PC-3 (cell line): ENCODE measurements around the gene SLC35F3. TPM values are rescaled to one million over a fixed set of nuclear protein-coding genes. Genes with fewer than 3 reads are reported as not detected.

Source experiments
- ATAC-seq: fragments of 200-7000 bp; cut with Tn5 transposase; 2 replicates; pipeline ENCODE4 v1.9.1; 2020; ENCODE audit warnings: mild to moderate bottlenecking, moderate library complexity
- BruUV-seq: library from RNA; stranded (reverse); fragments of 400-500 nt; replicated peaks from 2 replicates; lab custom pipeline; 2021; lab: Mats Ljungman, UMichigan
- CTCF ChIA-PET: fragments of 300-600 bp; sonication (Branson Sonifier 250); formaldehyde crosslinking; loops from one replicate; lab custom pipeline; 2022; ENCODE audit warnings: antibody characterized with exemption; lab: Charles Lee
- POLR2A ChIA-PET: fragments of 300-600 bp; sonication (Branson Sonifier 250); formaldehyde crosslinking; loops from one replicate; lab custom pipeline; 2022; ENCODE audit warnings: antibody characterized with exemption; ENCODE audit not compliant: unreplicated experiment; lab: Charles Lee
- DNase-seq: peaks from one replicate; pipeline ENCODE4 v3.0.0-alpha.2; 2015
- H2AFZ ChIP-seq: fragments of 300-600 bp; sonication (generic); 2 replicates; pipeline ENCODE4 v1.6.0; 2016; ENCODE audit warnings: antibody characterized with exemption, low read length
- H3F3A ChIP-seq: fragments of 300-600 bp; sonication (generic); one replicate; pipeline ENCODE4 v1.6.0; 2017; ENCODE audit warnings: antibody characterized with exemption, low read length, control low read depth, mild to moderate bottlenecking; ENCODE audit not compliant: unreplicated experiment
- H3K27ac ChIP-seq: fragments of 300-600 bp; sonication (generic); 2 replicates; pipeline ENCODE4 v1.5.1; 2016; ENCODE audit warnings: mild to moderate bottlenecking, low read length
- H3K27me3 ChIP-seq: fragments of 300-600 bp; sonication (generic); 2 replicates; pipeline ENCODE4 v1.6.1; 2016; ENCODE audit warnings: low read length, mixed read lengths
- H3K36me3 ChIP-seq: fragments of 300-600 bp; sonication (generic); 2 replicates; pipeline ENCODE4 v1.6.1; 2016; ENCODE audit warnings: low read depth, mixed run types, low read length, mixed read lengths
- H3K4me1 ChIP-seq: fragments of 300-600 bp; sonication (generic); 2 replicates; pipeline ENCODE4 v1.5.1; 2016; ENCODE audit warnings: low read length; ENCODE audit not compliant: insufficient read depth
- H3K4me2 ChIP-seq: fragments of 300-600 bp; sonication (generic); 2 replicates; pipeline ENCODE4 v1.6.0; 2016; ENCODE audit warnings: low read length
- H3K4me3 ChIP-seq: fragments of 300-600 bp; sonication (generic); 2 replicates; pipeline ENCODE4 v1.5.1; 2016; ENCODE audit warnings: mild to moderate bottlenecking, low read length, mixed read lengths
- H3K79me2 ChIP-seq: fragments of 300-600 bp; sonication (generic); 2 replicates; pipeline ENCODE4 v1.6.1; 2017; ENCODE audit warnings: low read length, mixed read lengths
- H3K9ac ChIP-seq: fragments of 300-600 bp; sonication (generic); 2 replicates; pipeline ENCODE4 v1.6.0; 2016; ENCODE audit warnings: mild to moderate bottlenecking, low read length
- H3K9me2 ChIP-seq: fragments of 300-600 bp; sonication (generic); replicated peaks from 2 replicates; pipeline ENCODE4 v1.6.1; 2016; ENCODE audit warnings: mixed run types, low read length, mixed read lengths
- H3K9me3 ChIP-seq: fragments of 300-600 bp; sonication (generic); 2 replicates; pipeline ENCODE4 v1.6.1; 2016; ENCODE audit warnings: low read length, mixed read lengths
- H4K20me1 ChIP-seq: fragments of 300-600 bp; sonication (generic); 2 replicates; pipeline ENCODE4 v1.6.1; 2016; ENCODE audit warnings: low read length, mixed read lengths
- EZH2 ChIP-seq: fragments of 300-600 bp; sonication (generic); IDR thresholded peaks from one replicate; pipeline ENCODE4 v1.6.1; 2017; ENCODE audit warnings: antibody characterized with exemption, mild to moderate bottlenecking, low read length; ENCODE audit not compliant: unreplicated experiment
- EZH2phosphoT487 ChIP-seq: fragments of 300-600 bp; sonication (generic); IDR thresholded peaks from 2 replicates; pipeline ENCODE4 v1.6.1; 2018; ENCODE audit warnings: mild to moderate bottlenecking, antibody characterized with exemption, low read length, borderline replicate concordance
- intact Hi-C: fragments of 100-400 bp; cut with micrococcal nuclease; formaldehyde crosslinking; loops from 2 replicates; pipeline ENCODE4 v1.9.0; 2023
- total RNA-seq: library from RNA; depleted of rRNA; stranded (reverse); fragments of >200 nt; gene quantifications from 2 replicates; pipeline ENCODE4 v1.2.3, GENCODE V29; 2014
- TF ChIP-seq, protein P1 (sequence below): fragments of 300-600 bp; sonication (generic); conservative IDR thresholded peaks from 2 replicates; pipeline ENCODE4 v1.5.1; 2017; ENCODE audit warnings: antibody characterized with exemption, low read depth, mild to moderate bottlenecking, low read length

The SLC35F3 gene
- total RNA-seq, 1 experiment from 2014 or later: 17.7 TPM

DNA sequence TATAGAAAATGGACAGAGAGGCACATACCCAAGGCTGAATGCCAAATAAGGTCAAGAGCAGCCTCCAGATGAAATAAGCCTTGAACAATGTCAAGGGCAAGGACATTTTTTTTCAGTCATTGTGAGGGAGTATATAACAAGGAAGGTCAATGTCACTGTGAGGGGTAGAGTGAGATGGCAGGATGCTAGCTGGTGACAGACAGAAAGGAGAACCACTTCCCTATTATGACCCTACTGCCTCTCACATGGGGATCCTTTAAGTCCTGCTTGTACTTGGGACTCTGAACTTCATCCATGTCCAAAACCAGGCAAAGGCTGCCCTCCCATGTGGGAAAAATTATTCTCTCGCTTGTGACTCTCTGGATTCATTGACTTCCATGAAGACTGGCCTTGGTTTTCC lies 349.3 kb downstream of the SLC35F3 start:
- no peak for DNase-seq
- H3K4me1 ChIP-seq: no peaks in the 10 kb centered on the region
- no peak overlapping the region for H2AFZ ChIP-seq
- TF ChIP-seq, protein P1, sequence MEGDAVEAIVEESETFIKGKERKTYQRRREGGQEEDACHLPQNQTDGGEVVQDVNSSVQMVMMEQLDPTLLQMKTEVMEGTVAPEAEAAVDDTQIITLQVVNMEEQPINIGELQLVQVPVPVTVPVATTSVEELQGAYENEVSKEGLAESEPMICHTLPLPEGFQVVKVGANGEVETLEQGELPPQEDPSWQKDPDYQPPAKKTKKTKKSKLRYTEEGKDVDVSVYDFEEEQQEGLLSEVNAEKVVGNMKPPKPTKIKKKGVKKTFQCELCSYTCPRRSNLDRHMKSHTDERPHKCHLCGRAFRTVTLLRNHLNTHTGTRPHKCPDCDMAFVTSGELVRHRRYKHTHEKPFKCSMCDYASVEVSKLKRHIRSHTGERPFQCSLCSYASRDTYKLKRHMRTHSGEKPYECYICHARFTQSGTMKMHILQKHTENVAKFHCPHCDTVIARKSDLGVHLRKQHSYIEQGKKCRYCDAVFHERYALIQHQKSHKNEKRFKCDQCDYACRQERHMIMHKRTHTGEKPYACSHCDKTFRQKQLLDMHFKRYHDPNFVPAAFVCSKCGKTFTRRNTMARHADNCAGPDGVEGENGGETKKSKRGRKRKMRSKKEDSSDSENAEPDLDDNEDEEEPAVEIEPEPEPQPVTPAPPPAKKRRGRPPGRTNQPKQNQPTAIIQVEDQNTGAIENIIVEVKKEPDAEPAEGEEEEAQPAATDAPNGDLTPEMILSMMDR: no peak
- H3F3A ChIP-seq: no peaks in the 10 kb centered on the region
- no peak for ATAC-seq
- ChIA-PET POLR2A (no interaction called here), CTCF (no interaction called here)
- H3K79me2 ChIP-seq: no peaks in the 10 kb centered on the region
- H3K4me3 ChIP-seq: no peak overlapping the region
- H3K36me3 ChIP-seq: peaks cover 9% of the 10 kb centered on the region
- no peak overlapping the region for H3K9ac ChIP-seq
- BruUV-seq: no TSS peak
- no peaks in the 10 kb centered on the region for H3K9me2 ChIP-seq
- H3K27ac ChIP-seq: no peak overlapping the region
- H4K20me1 ChIP-seq: no peaks in the 10 kb centered on the region
- H3K9me3 ChIP-seq: peaks cover 11% of the 10 kb centered on the region
- intact Hi-C loops: no loop called here
- no peaks in the 10 kb centered on the region for H3K27me3 ChIP-seq
- no peak overlapping the region for H3K4me2 ChIP-seq

DNA sequence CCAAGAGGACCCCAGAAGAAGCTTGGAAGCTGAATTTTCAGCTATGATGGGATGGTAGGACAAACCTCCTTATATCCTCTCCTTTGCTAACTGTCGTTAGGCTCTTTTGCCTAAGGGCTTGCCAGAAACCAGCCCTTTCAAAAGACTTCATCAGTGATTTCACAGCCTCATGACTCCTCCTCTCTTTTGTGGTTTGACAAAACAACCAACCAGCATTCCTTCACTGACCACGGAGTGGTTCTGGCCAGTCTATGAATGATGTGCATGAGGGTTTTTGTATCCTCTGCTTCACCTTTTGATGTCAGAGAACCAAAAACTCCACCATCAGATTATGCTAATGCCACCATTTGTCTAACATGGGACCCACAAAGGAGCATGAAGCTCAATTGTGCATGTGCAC lies 351.9 kb downstream of the SLC35F3 start:
- peaks cover 11% of the 10 kb centered on the region for H3K9me3 ChIP-seq
- TF ChIP-seq EZH2 (no peak), EZH2phosphoT487 (no peak)
- TF ChIP-seq, protein P1: no peak
- intact Hi-C loops: no loop called here
- BruUV-seq: no TSS peak
- DNase-seq (no peak), ATAC-seq (no peak)
- H3K4me2 ChIP-seq: no peak overlapping the region
- H3F3A ChIP-seq: no peaks in the 10 kb centered on the region
- H3K4me3 ChIP-seq: no peak overlapping the region
- H4K20me1 ChIP-seq: no peaks in the 10 kb centered on the region
- ChIA-PET POLR2A (no interaction called here), CTCF (no interaction called here)
- no peak overlapping the region for H3K9ac ChIP-seq
- no peak overlapping the region for H2AFZ ChIP-seq
- H3K4me1 ChIP-seq: peaks cover 12% of the 10 kb centered on the region
- H3K9me2 ChIP-seq: no peaks in the 10 kb centered on the region
- H3K27ac ChIP-seq: no peak overlapping the region
- peaks cover 9% of the 10 kb centered on the region for H3K36me3 ChIP-seq
- H3K27me3 ChIP-seq: no peaks in the 10 kb centered on the region
- H3K79me2 ChIP-seq: no peaks in the 10 kb centered on the region

DNA sequence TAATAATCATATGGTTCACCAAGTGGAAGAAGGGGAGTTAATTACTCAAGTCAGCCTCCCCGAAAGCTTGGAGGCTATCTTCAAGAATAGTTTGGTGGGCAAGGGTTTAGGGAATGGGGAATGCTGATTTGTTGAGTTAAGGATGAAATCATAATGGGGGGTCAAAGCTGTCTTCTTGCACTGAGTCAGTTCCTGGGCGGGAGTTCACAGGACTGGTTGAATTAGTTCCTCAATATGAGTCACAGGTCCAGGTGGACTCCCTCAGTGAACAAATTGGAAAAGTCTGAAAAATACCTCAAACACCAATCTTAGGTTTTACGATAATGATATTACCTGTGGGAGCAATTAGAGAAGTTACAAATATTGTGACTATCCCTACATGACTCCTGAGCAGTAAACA lies 353.6 kb downstream of the SLC35F3 start:
- Histone ChIP-seq H3K9me3 (peaks cover 11% of the 10 kb centered on the region), H3K27ac (no peak overlapping the region), H4K20me1 (no peaks in the 10 kb centered on the region), H3K4me1 (peaks cover 12% of the 10 kb centered on the region), H3K79me2 (no peaks in the 10 kb centered on the region), H3K27me3 (no peaks in the 10 kb centered on the region), H3K4me2 (no peak overlapping the region), H3K36me3 (peaks cover 9% of the 10 kb centered on the region), H3F3A (no peaks in the 10 kb centered on the region), H3K9ac (no peak overlapping the region), H2AFZ (no peak overlapping the region), H3K9me2 (no peaks in the 10 kb centered on the region), H3K4me3 (no peak overlapping the region; the same call in 1 of the 2 replicates)
- ChIA-PET CTCF (no interaction called here), POLR2A (no interaction called here)
- ATAC-seq: no peak
- TF ChIP-seq, protein P1: no peak
- no TSS peak for BruUV-seq
- intact Hi-C loops: no loop called here
- peak; percentile 45 for DNase-seq
